Limb (tissue), 2 donors: Measurements from ENCODE around the gene GCKR.

Source experiments
- DNase-seq, 2 donors: peaks; one replicate each; pipeline ENCODE4 v3.0.0-alpha.2; 2016; ENCODE audit errors: extremely low spot score in 2 of 2

Gene GCKR

DNA sequence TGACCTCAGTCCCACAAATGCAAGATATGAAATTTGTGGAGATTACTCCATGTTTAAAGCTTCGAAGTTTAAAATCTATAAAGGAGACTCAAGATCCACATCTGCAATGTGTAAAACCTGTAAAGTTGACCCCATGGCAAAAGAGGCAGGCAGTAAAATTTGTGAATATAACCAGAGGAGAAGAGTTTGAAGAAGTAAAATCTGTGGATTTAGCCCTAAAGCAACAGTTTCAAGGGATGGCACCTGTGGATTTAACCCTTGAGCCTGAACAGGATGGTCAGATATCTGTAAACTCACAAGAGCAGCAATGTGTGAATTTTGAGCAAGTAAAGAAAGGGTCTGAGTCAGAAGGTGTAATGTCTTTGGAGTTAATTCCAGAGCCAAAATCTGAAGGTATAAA lies 75.0 kb downstream of the GCKR start:
- DNase-seq, result no peak

- no peak for DNase-seq
Measured at GRCh38 chr2:27572439-27572838, 75.8 kb downstream of the GCKR start.

- DNase-seq, result no peak
Measured at GRCh38 chr2:27572998-27573429, 76.4 kb downstream of the GCKR start.
